ENCODE results near the gene DEFB127.
"Not testable (repeated sequence)": the region's sequence is repeated elsewhere in the genome, so short reads cannot be mapped to it uniquely, and the experiment has no call there.

Gene DEFB127

GRCh38 chr20:199996-200395 is 42.7 kb downstream of the DEFB127 start:
- Histone ChIP-seq H3K9ac (ENCODE audit: insufficient read length, low read depth) (no peak overlapping the region), H3K36me3 (ENCODE audit: insufficient read depth, insufficient read length, low read length) (no peaks in the 10 kb centered on the region), H3K4me1 (ENCODE audit: insufficient read depth, insufficient read length) (no peaks in the 10 kb centered on the region), H3K4me3 (ENCODE audit: insufficient read length, low read depth) (no peak overlapping the region), H3K27me3 (ENCODE audit: insufficient read depth, insufficient read length) (no peaks in the 10 kb centered on the region), H3K9me3 (ENCODE audit: insufficient read depth, low read length) (no peaks in the 10 kb centered on the region)
- no peak for DNase-seq (ENCODE audit: low read depth, low spot score)
- no peak for TF ChIP-seq ZNF274 (IDR thresholded peaks at IDR 0.05; ENCODE audit: low read depth, low read length)
- no peak for TF ChIP-seq SUZ12 (IDR thresholded peaks at IDR 0.05; ENCODE audit: extremely low read depth, insufficient read depth, insufficient read length)
- no peak for TF ChIP-seq YY1 (IDR thresholded peaks at IDR 0.05; ENCODE audit: insufficient read depth, insufficient read length)

GRCh38 chr20:203630-204029 is 46.4 kb downstream of the DEFB127 start:
- H3K9ac ChIP-seq (ENCODE audit: insufficient read length, low read depth); H3K4me1 ChIP-seq (ENCODE audit: insufficient read depth, insufficient read length); H3K4me3 ChIP-seq (ENCODE audit: insufficient read length, low read depth); H3K9me3 ChIP-seq (ENCODE audit: insufficient read depth, low read length); H3K27me3 ChIP-seq (ENCODE audit: insufficient read depth, insufficient read length); H3K36me3 ChIP-seq (ENCODE audit: insufficient read depth, insufficient read length, low read length); DNase-seq (ENCODE audit: low read depth, low spot score): not testable (repeated sequence)
